ENCODE data around the gene NHLRC4.

- TF ChIP-seq CTCF (IDR thresholded peaks at IDR 0.05) (no peak), EZH2 (IDR thresholded peaks at IDR 0.05; ENCODE audit: borderline replicate concordance, insufficient read depth, low read depth, low read length, poor library complexity, severe bottlenecking) (no peak)
Measured at GRCh38 chr16:588889-589657, 22.3 kb downstream of the NHLRC4 start.
